ENCODE data around the gene LILRA2.

DNA sequence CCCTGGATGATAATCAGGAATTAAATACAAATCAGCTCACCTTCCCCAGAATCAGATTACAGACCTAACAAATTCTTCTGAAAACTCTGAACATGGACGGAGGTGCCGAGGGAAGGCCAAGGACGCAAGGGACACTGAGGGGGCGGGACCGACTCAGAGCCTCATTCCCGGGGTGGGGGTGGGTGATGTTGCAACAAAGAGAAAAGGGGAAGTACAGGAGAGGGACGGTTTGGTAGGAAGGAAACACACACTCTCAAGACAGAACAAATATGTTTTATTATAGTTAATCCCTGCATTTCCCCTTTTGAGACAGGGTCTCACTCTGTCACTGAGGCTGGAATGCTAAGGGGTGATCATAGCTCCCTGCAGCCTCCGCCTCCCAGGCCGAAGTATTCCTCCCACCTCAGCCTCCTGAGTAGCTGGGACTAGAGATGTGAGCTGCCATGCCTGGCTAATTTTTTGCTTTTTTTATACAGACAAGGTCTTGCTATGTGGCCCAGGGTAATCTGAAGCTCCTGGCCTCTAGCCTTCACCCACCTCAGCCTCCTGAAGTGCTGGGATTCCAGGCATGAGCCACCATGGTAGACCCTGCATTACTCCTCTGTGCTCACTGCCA is 786 bp upstream of the LILRA2 start:
- TF ChIP-seq ZNF8 (CRISPR knock-in tag; IDR thresholded peaks at IDR 0.05) = no peak
- TF ChIP-seq TSHZ2 (CRISPR knock-in tag; IDR thresholded peaks at IDR 0.05) = no peak
- TF ChIP-seq CREB5 (CRISPR knock-in tag; IDR thresholded peaks at IDR 0.05; ENCODE audit: low read depth) = no peak
- TF ChIP-seq, protein P1, sequence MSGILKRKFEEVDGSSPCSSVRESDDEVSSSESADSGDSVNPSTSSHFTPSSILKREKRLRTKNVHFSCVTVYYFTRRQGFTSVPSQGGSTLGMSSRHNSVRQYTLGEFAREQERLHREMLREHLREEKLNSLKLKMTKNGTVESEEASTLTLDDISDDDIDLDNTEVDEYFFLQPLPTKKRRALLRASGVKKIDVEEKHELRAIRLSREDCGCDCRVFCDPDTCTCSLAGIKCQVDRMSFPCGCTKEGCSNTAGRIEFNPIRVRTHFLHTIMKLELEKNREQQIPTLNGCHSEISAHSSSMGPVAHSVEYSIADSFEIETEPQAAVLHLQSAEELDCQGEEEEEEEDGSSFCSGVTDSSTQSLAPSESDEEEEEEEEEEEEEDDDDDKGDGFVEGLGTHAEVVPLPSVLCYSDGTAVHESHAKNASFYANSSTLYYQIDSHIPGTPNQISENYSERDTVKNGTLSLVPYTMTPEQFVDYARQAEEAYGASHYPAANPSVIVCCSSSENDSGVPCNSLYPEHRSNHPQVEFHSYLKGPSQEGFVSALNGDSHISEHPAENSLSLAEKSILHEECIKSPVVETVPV (CRISPR knock-in tag; IDR thresholded peaks at IDR 0.05) = no peak
- TF ChIP-seq ARNTL (CRISPR knock-in tag; IDR thresholded peaks at IDR 0.05; ENCODE audit: borderline replicate concordance, low read depth) = no peak

Data from SK-N-SH treated with all-trans-retinoic acid at 6 μM for 48 hours (cell line).